IPS-18c (cell line): ENCODE results near the gene ERVH48-1.
"Not testable (repeated sequence)": the region's sequence is repeated elsewhere in the genome, so short reads cannot be mapped to it uniquely, and the experiment has no call there.

Experiments used
- H3K4me3 ChIP-seq: 2 replicates; pipeline ENCODE4 v1.7.0; 2013; ENCODE audit warnings: low read depth, mild to moderate bottlenecking, low read length, moderate library complexity; ENCODE audit not compliant: insufficient read depth
- H3K9me3 ChIP-seq: one replicate; pipeline ENCODE4 v1.6.1; 2013; ENCODE audit warnings: mild to moderate bottlenecking, low read length, moderate library complexity; ENCODE audit not compliant: control insufficient read depth, insufficient read depth

ERVH48-1 gene

DNA sequence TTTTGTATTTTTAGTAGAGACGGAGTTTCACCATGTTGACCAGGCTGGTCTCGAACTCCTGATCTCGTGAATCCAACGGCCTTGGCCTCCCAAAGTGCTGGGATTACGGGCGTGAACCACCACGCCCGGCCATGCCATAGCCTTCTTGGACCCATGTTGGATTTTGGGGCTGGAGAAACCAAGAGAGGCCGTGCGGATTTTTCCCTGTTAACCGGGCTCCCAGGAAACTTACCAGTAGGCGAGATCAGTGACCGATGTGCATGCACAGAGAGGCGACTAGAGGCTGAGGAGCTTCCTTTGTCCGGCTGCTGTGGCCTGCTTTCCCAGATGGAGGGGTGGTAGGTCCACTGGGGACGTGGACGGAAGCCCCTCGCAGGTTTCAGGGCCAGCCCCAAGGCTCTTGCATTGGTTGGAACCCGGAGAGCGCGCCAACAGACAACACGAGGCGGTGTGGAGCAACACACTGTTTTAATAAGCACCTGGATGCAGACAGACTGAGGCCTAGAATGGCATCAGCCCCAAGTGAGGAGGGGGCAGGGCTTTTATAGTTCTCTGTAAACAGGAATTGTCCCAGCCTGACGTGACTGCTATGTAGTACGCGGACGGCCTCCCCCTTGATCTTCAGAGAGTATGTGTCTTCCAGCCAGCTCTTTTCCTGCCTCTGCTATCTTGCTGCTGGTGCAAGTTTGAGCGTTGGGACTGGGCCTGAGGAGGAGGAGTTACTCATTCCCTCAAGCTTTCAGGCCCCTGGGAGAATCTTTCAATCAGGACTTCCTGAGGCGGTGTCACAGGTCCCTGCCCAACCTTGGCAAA lies at the start of gene ERVH48-1:
Gene ERVH48-1, minus strand, starts transcription at position 517 of the 813 bp plus-strand sequence. CDS start 6,624 bp downstream, outside the sequence.
- H3K9me3 ChIP-seq = peaks cover 5% of the 10 kb centered on the region
- no peak within 1 kb of the TSS for H3K4me3 ChIP-seq

DNA sequence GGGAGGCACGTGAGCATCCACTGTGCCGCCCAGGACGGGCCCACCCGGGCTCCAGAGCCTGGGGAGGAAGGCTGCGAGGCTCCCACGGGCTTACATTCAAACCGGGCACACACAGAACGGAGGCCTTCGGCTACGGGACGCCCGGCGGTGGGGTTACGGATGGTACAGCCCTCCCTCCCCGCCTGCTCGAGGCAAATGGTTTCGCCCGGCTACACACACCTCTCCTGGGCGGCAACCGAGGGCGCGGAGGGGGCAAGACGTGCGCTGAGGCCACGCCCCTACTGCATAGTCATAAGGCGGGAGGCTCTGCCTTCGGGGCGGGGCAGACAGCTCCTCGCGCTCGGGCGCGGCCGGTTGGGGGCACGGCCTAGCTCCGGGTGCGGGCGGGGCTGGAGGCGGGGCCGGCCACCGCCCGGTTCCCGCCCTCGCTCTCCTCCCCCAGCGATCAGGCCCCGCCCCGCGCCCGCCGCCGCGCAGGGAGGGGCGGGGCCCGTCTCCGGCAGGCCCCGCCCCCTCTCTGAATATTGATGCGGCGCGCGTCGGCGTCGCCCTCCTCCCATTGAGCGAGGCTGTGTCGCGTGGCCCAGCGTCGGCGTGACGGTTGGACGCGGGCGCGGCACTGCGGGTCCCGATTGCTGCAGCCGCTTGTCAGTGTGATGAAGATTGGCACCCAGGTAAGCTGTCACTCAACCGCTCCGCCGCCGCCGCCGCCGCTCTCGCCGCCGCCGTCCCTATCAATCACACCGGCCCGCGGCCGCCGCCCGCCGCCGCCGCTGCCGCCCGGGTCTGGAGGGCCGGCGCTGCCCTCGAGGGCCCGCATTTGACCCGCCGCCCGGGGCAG lies 48.8 kb upstream of the ERVH48-1 start, which contains the start of gene PKNOX1:
Gene PKNOX1, plus strand, starts transcription at position 572 of the 841 bp plus-strand sequence. CDS start 29,820 bp downstream, outside the sequence.
- peak within 1 kb of the TSS; percentile 81 for H3K4me3 ChIP-seq
- H3K9me3 ChIP-seq = no peaks in the 10 kb centered on the region

DNA sequence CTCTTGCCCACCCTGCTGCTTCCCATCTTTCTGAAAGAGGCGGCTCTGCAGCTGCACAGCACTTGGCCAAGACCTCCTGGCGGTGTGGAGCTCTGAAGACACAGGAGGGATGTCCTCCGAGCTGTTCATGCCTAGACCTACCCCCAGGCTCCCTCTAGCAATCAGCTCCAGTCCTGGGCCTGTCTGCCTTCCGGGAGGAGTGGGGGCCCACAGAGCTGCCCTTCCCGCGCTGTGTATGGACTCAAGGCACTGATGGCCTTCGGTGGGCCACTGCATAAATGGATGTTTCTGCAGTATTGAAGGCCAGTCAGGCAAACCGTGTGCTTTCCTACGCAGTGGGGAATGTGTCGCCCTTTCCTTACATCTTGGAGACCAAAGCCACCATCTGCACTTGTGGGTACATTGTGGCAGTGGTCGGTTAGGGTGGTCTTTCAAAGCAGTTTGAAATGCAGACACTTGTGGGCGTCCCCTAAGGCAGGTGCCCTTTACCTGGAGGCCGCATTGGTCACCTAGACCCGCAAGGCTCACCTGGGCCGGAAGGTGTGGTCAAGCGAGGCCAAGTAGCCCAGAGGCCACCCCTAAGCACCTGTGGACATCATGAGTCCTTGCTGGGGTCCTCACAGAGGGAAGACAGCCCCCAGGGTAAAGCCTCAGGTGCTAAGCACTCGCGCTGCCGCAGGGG lies 48.0 kb upstream of the ERVH48-1 start:
- Histone ChIP-seq H3K9me3 (no peaks in the 10 kb centered on the region), H3K4me3 (peak overlapping the region; percentile 34; the same call in 1 of the 2 replicates)

DNA sequence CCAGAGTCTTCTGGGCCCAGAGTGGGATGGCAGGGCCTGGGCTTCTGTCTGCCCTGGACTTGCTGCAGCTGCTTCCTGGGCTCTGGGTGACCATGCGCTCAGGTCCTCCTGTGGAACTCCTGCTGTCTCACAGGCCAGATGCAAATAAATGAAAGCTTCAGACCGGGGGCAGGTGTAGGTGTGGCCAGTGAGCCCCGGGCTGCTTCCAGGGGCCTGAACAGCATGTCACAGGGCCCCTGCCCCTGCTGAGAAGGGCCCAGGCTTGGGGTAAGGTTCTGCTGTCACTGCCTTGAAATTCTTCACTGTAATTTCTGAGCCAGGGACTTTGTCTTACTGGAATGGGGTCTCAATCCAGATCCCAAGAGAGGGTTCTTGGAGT lies 46.5 kb upstream of the ERVH48-1 start:
- H3K4me3 ChIP-seq = no peak overlapping the region
- H3K9me3 ChIP-seq = no peaks in the 10 kb centered on the region

DNA sequence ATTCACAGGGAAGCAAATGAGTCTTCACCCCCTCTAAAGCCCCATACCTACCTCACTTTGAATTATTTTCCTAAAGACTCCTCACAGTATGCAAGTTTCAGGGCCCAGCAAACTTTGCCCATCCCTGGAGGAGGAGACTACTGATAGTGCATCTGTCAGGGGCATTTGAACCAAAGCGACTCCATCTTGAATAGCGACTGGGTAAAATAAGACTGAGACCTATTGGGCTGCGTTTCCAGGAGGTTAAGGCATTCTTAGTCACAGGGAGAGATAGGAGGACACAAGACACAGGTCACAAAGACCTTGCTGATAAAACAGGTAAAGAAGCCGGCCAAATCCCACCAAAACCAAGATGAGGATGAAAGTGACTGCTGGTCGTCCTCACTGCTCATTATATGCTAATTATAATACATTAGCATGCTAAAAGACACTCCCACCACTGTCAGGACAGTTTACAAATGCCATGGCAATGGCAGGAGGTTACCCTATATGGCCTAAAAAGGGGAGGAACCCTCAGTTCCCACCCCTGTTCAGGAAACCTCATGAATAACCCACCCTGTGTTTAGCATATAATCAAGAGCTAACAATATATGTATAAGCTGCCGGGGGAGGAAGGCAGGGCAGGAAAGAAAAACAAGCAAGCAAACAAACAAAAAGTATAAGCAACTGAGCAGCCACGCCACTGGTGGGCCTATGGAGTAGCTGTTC lies 45.7 kb upstream of the ERVH48-1 start:
- Histone ChIP-seq H3K4me3 (no peak overlapping the region; the same call in 1 of the 2 replicates), H3K9me3 (no peaks in the 10 kb centered on the region)

DNA sequence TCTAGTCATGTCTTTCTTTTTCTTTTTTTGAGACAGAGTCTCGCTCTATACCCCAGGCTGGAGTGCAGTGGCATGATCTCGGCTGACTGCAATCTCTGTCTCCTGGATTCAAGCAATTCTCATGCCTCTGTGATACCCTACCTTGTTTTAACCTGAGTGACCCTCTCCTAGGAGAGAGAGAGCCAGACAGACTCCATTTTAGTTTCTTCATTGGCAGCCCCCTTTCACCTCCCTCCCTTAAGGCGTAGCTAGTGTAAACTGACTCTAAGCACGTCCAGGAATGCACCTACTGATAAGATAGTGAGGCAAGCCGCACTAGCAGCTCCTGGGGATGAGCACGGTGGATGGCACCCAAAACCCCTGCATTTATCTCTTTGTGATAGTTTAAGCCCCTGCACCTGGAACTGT lies 43.8 kb upstream of the ERVH48-1 start:
- Histone ChIP-seq H3K9me3 (no peaks in the 10 kb centered on the region), H3K4me3 (no peak overlapping the region)

DNA sequence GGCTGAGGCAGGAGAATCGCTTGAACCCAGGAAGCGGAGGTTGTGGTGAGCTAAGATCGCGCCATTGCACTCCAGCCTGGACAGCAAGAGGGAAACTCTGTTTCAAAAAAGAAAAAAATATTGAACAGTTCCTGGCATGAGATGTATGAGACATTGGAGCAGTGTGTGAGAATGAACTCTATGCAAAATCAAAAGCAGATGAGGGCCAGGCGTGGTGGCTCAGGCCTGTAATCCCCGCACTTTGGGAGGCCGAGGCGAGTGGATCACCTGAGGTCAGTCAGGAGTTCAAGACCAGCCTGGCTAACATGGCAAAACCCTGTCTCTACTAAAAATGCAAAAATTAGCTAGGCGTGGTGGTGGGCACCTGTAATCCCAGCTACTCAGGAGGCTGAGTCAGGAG lies 42.2 kb upstream of the ERVH48-1 start:
- H3K4me3 ChIP-seq, H3K9me3 ChIP-seq: not testable (repeated sequence)

DNA sequence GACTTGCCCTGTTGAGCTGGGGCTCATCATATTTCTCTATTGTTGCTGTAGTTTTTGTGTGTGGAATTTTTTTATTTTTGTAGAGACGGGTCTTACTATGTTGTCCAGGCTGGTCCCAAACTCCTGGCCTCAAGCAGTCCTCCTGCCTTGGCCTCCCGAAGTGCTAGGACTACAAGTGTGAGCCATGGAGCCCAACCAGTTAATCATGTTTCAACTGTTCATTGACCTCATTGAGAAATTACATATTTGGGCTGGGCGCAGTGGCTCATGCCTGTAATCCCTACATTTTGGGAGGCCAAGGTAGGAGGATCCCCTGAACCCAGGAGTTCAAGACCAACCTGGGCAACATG lies 39.8 kb upstream of the ERVH48-1 start:
- H3K9me3 ChIP-seq = no peaks in the 10 kb centered on the region

DNA sequence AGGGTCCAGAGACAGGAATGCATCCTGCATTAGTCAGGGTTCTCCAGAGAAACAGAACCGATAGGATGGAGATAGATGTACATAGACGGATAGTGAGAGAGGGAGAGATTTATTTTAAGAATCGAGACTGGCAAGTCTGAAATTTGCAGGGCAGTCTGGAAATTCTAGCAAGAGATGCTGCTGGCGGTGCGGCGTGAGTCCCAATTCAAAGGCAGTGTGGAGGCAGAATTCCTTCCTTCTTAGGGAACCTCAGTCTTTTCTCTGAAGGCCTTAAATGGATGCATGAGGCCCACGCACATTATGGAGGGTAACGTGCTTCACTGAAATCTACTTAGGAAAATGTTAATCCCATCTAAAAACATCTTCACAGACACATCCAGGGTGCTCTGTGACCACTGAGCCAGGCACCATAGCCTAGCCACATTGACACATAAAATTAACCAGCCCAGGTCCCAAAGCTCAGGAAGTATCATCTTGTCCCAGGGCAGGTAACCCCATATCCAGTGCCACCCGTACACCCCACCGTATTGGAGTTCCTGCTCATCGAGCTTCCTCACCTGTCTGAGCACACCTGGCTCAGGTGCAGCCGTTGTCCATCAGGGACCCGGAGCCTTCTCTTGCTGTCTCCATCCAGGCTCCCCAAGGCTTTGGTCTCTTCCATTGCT lies 39.2 kb upstream of the ERVH48-1 start:
- Histone ChIP-seq H3K4me3 (no peak overlapping the region), H3K9me3 (no peaks in the 10 kb centered on the region)

More for the DNA sequence above, 39.8 kb upstream of the ERVH48-1 start:
- H3K4me3 ChIP-seq = no peak overlapping the region

DNA sequence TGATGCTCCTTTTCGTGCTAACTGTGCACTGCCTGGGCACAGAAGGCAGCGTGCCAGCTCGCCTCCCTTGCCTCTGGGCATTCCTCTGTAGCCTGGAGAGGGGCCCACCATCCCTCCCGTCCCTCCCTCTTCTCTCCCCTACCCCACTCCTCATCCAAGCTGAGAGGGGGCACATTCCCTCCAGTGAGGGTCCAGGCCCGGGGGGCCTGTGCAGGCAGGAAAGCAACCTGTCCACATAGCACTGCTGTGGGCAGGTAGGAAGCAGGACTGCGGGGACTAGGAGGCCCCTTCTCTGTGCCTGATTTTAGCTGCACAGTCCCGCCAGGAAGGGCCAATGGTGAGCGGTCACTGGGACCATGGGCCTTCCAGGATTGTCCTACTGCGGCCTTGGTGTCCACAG lies 38.7 kb upstream of the ERVH48-1 start:
- Histone ChIP-seq H3K9me3 (no peaks in the 10 kb centered on the region), H3K4me3 (no peak overlapping the region)

DNA sequence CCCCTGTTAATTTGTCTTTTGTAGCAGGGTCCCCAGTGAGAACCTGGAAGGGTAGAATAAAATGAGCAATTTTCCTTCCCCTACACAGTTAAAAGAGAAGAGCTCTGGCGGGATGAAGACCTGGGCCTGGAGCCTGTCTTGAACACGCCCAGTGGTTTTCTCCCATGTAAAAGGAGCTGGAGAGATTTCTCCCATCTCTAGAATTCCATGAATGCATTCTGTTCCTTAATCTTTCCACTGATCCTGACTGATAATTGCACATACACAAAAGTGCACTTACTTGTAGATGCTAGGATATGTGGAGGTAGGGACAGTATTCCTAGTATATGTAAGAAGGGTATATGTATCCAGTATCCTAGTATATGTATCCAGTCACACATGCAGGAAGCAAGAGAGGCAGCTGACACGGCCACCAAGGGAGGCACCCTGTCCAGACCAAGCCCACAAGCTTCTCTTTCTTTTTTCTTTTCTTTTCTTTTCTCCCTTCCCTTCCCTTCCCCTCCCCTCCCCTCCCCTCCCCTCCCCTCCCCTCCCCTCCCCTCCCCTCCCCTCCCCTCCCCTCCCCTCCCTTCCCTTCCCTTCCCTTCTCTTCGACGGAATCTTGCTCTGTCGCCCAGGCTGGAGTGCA lies 37.1 kb upstream of the ERVH48-1 start:
- H3K4me3 ChIP-seq = no peak overlapping the region
- H3K9me3 ChIP-seq = no peaks in the 10 kb centered on the region

DNA sequence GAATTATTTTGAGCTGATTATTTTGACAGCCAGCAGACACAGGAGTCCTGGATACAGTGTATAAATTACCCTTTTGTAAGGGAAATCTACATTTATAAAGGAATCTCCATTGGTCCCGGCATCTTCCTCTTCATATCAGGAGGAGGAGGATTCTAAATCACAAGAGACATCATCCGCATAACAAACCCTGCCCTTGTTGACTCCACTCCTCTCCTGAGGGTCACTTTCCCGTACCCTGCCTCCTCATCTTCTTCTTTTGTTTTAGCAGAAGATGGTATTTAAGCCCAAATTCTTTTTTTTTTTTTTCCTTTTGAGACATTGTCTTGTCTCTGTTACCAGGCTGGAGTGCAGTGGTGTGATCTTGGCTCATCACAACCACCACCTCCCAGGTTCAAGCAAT lies 34.3 kb upstream of the ERVH48-1 start:
- H3K9me3 ChIP-seq = no peaks in the 10 kb centered on the region
- H3K4me3 ChIP-seq = no peak overlapping the region

DNA sequence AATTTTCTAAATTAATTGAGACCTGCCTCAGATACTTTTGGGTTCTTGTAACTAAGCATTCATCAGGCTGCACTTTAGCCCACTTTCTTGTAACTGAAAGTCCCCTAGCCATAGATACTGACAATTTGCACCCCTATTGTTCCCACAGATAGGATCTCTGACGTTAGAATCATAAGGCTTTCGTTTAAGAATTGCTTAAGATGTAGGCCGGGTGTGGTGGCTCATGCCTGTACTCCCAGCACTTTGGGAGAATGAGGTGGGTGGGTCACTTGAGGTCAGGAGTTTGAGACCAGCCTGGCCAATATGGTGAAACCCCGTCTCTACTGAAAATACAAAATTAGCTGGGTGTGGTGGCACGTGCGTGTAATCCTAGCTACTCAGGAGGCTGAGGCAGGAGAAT lies 32.7 kb upstream of the ERVH48-1 start:
- not testable (repeated sequence) for H3K9me3 ChIP-seq, H3K4me3 ChIP-seq

DNA sequence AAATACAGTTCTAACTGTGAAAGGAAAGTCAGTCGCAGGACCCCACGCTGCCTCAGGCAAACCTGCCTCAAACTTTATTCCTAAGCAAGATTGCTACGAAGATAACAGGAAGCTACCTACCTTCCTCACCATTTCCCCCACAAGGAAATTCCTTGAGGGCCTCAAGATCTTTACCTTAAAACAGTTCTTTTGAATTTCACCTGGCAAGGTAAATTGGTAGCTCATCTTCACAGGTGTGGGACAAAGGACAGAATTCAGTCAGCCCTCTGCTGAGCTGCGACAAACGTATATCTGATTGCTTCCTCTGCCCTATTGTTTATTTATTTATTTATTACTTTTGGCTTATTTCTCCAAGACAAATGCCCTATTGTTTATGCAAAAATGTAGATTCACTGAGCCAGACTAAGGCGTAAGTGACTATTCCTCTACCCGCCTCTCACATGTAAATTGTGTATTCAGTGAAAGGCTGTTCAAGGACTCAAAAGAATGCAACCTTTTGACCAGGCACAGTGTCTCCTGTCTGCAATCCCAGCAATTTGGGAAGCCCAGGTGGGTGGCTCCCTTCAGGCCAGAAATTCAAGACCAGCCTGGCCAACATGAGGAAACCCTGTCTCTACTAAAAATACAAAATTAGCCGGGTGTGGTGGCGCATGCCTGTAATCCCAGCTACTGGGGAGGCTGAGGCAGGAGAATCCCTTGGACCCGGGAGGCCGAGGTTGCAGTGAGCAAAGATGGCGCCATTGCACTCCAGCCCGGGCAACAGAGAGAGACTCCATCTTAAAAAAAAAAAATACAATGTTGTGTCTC lies 31.6 kb upstream of the ERVH48-1 start:
- no peaks in the 10 kb centered on the region for H3K9me3 ChIP-seq

DNA sequence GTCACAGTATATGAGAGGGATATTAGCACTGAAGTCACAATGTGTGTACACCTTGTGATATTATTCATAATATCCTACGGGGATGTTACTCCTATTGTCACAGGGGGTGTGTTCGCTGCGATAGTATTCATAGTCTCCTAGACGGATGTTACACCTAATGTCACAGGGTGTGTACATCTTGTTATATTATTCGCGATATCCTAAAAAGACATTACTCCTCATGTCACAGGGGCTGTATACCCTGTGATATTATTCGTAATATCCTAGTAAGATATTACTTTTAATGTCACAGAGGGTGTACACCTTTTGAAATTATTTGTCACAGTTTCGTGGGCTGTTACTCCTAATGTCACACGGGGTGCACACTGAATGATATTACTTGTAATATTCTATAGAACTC lies 25.8 kb upstream of the ERVH48-1 start:
- not testable (repeated sequence) for H3K9me3 ChIP-seq, H3K4me3 ChIP-seq

More for the DNA sequence above, 31.6 kb upstream of the ERVH48-1 start:
- no peak overlapping the region for H3K4me3 ChIP-seq
